22Rv1 (cell line): Measurements from ENCODE around the gene MTMR10.

Experiments
- H3K27ac ChIP-seq: fragments of 450-650 bp; 2 replicates; pipeline ENCODE4 v1.5.1; 2017
- ZFX ChIP-seq: fragments of 450-650 bp; IDR thresholded peaks from 2 replicates; pipeline ENCODE4 v1.6.1; 2017; ENCODE audit warnings: antibody characterized with exemption, borderline replicate concordance
- TF ChIP-seq, protein P1 (sequence below): fragments of 450-650 bp; IDR thresholded peaks from 2 replicates; pipeline ENCODE4 v1.5.1; 2017; ENCODE audit warnings: mild to moderate bottlenecking

MTMR10 gene

DNA sequence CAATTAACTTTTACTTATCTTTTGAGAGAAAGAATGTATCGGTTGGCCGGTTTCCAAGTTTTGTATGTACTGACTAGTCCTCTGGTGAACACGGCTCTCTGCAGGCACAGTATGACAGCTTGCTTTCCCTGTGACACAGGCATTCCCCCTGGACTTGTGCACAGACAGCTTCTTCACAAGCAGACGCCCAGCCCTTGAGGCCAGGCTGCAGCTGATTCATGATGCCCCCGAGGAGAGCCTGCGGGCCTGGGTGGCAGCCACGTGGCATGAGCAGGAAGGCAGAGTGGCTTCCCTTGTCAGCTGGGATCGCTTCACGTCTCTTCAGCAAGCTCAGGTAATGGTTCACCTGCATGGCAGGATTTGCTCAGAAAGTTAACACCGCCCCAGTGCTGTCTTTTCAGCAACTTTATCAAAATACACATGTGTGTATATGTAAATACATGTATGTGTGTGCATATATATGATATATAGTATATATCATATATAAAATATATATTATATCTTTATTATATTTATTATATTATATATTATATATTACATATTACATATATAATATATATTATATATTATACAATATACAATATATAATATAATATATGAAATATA lies 62.3 kb downstream of the MTMR10 start:
- TF ChIP-seq, protein P1, sequence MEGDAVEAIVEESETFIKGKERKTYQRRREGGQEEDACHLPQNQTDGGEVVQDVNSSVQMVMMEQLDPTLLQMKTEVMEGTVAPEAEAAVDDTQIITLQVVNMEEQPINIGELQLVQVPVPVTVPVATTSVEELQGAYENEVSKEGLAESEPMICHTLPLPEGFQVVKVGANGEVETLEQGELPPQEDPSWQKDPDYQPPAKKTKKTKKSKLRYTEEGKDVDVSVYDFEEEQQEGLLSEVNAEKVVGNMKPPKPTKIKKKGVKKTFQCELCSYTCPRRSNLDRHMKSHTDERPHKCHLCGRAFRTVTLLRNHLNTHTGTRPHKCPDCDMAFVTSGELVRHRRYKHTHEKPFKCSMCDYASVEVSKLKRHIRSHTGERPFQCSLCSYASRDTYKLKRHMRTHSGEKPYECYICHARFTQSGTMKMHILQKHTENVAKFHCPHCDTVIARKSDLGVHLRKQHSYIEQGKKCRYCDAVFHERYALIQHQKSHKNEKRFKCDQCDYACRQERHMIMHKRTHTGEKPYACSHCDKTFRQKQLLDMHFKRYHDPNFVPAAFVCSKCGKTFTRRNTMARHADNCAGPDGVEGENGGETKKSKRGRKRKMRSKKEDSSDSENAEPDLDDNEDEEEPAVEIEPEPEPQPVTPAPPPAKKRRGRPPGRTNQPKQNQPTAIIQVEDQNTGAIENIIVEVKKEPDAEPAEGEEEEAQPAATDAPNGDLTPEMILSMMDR, result no peak
- no peak for TF ChIP-seq ZFX
- H3K27ac ChIP-seq, result no peak overlapping the region

DNA sequence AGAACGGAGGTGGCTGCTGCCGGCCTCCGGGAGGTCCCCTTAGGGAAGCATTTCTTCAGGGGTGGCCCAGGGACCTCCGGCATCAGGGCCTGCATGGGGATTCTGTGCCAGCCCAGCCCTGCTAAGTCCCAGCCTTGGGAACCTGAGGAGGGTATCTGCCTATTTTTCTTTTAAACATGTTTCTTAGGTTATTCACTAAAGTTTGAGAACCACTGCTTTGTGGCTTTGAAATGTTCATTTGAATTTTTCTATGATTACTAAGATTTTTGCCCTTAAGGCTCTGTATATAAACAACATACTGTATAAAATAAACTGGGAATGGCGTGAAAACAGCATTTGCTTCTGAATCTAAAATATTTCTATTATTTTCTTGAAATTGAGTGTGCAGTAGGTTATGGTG lies 63.4 kb downstream of the MTMR10 start:
- TF ChIP-seq, protein P1, result no peak
- no peak for TF ChIP-seq ZFX
- H3K27ac ChIP-seq, result no peak overlapping the region

DNA sequence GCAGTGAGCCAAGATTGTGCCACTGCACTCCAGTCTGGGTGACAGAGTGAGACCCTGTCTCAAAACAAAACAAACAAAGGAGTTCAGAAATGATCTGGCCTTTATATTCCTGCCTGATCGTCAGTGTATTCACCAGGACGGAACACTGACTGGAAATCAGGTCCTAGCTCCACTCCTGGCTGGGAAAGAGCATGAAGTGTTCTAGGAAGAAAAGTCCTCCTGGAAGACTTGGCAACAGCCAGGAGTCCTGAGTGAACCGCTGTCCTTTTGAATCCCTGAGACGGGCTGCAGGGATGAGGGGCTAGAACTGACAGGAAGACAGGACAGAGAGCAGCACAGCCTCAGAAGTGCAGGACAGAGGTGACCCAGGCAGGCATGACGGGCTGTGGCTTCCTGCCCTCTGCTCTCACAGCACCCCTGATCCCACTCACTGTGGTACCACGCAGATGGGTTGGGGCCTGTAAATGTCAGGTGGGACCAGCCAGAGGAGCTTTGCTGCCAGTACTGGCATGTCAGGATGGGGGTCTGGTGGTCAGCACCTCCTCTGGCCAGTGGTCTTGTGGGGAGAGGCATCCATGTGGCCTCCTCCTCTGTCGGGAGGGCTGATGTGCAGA lies 64.2 kb downstream of the MTMR10 start:
- no peak overlapping the region for H3K27ac ChIP-seq
- TF ChIP-seq, protein P1, result no peak
- no peak for TF ChIP-seq ZFX

DNA sequence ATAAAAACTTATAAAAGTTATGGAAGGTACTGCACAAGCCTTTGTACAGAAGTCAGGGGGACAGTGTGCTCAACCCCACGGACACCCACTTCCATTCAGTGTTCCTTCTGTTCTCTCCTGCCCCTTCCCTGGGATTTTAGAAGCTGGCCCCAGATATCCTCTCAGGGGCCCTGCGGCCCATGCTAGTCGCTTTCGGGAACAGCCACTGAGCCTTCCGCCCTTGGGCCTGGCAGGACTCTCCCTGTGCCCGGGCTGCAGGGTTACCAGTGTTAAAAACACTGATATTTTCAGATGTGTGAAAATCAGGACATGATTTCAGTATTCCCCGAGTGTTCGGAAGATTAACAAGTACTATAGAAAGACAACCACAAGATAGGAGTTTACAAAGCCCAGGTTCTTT lies 65.3 kb downstream of the MTMR10 start:
- TF ChIP-seq, protein P1, result no peak
- TF ChIP-seq ZFX, result no peak
- H3K27ac ChIP-seq, result no peak overlapping the region

DNA sequence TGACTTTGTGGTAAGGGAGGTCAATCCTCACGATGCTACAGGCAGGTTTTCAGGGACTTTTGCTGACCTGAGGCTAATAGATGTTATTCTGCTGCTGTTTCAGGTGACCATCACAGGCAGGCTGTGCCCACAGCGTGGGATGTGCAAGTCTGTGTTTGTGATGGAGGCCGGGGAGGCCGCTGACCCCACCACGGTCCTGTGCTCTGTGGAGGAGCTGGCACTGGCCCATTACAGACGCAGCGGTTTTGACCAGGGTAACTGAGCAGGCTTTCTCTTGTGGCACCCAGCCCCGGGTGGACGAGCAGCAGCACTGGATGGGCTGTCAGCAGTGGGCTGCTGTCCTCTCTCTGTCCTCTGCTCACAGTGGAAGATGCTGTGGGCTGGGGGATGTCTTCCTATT lies 65.7 kb downstream of the MTMR10 start:
- H3K27ac ChIP-seq, result no peak overlapping the region
- TF ChIP-seq, protein P1, result no peak
- TF ChIP-seq ZFX, result no peak

DNA sequence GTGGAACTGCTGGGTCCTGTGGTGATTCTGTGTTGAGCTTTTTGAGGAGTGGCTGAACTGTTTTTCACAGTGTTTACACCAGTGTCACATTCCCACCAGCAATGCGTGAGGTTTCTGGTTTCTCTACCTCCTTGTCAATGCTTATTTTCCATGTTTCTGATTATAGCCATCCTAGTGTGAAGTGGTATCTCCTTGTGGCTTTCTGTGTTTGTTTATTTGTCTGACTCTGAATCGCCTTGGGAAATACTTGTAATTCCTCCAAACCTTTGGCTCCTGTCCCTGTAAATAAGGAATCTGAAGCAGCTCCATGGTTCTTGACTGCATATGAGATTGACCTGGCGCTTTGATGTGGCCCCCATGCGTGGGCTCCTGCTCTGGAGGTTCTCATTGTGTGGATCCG lies 67.1 kb downstream of the MTMR10 start:
- no peak overlapping the region for H3K27ac ChIP-seq
- no peak for TF ChIP-seq ZFX

DNA sequence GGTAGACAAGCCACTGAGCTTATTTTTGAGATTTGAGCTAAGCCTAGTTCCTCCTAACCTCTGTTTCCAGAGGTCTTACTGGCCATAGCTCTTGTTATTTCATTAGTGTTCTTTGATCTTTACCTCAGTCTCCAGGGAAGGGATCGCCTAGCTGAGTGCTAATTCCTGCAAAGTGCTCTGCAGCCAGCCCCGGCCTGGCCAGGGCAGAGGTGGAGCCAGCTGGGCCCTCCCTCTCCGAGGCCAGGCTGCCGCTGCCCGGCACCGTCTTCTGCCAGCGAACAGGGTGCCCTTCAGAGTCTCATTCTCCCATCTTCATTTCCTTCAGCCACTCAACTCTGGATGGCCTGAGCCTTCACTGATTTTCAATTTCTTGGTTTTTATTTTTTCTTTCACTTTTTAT lies 68.0 kb downstream of the MTMR10 start:
- TF ChIP-seq, protein P1, result no peak
- no peak for TF ChIP-seq ZFX
- no peak overlapping the region for H3K27ac ChIP-seq
